ENCODE measurements around the gene GRK5.

GRK5 gene

DNA sequence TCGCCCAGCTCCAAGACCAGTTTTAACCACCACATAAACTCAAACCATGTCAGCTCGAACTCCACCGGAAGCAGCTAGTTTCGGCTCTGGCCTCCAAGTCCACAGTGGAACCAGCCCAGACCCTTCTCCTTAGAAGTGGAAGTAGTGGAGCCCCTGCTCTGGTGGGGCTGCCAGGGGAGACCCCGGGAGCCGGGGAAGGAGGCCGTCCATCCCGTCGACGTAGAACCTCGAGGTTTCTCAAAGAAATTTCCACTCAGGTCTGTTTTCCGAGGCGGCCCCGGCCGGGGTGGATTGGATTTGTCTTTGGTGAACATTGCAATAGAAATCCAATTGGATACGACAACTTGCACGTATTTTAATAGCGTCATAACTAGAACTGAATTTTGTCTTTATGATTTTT lies 247.6 kb downstream of the GRK5 start:
- CTCF ChIA-PET: interaction anchor here (0.7 to 1.3 kb wide), 2 partner anchors 10 to 39 kb away, joined by 4 read pairs; no protein-coding TSS in a partner anchor
- POLR2A ChIA-PET (ENCODE audit: low non-redundant PET): no interaction called here
- TF ChIP-seq, protein P1, sequence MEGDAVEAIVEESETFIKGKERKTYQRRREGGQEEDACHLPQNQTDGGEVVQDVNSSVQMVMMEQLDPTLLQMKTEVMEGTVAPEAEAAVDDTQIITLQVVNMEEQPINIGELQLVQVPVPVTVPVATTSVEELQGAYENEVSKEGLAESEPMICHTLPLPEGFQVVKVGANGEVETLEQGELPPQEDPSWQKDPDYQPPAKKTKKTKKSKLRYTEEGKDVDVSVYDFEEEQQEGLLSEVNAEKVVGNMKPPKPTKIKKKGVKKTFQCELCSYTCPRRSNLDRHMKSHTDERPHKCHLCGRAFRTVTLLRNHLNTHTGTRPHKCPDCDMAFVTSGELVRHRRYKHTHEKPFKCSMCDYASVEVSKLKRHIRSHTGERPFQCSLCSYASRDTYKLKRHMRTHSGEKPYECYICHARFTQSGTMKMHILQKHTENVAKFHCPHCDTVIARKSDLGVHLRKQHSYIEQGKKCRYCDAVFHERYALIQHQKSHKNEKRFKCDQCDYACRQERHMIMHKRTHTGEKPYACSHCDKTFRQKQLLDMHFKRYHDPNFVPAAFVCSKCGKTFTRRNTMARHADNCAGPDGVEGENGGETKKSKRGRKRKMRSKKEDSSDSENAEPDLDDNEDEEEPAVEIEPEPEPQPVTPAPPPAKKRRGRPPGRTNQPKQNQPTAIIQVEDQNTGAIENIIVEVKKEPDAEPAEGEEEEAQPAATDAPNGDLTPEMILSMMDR (conservative IDR thresholded peaks at IDR 0.05; ENCODE audit: low read depth): no peak

DNA sequence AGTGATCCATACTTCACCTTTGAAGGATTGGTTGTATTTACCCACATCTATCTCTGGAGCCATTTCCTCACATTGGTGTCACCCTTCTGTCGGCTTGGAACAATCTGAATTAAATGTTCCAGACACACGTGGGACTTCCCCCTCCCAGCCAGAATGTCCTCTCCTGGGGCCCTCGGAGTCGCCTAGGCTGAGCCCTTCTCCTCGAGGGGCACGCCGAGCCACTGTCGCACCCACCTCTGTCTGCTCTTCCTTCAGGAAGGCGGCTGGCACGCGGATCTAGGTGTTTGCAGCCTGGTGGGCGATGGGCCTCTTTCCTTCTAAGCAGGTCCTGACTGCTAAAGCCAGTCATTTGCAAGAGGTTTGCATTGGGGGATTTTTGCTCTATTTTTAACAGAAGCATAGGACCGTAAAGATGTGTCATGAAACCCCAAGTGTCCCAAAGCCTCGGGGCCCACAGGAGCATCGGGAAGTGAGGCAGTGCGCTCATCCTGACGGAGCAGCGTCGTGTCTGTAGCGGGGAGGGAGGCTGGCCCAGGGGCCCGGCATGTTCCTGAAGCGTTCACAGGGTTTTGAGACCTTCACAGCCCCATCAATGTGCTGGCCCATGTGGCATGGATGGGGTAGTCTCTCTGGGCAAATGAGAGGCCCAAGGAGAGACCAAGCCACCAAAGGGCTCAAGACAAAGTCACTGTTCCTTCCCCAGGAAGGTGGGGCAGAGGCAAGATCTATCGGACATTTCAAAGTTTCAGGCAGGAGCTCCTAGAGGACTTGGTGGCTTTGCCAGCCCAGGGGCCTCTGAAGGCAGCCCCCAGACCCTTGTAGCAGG lies 248.5 kb downstream of the GRK5 start:
- CTCF ChIA-PET: interaction anchor here (0.5 to 2.4 kb wide), 2 partner anchors 10 to 35 kb away, joined by 4 to 12 read pairs; no protein-coding TSS in a partner anchor
- POLR2A ChIA-PET (ENCODE audit: low non-redundant PET): no interaction called here
- DNase-seq (ENCODE audit: low spot score): no peak
- TF ChIP-seq, protein P1 (conservative IDR thresholded peaks at IDR 0.05; ENCODE audit: low read depth): no peak
- no peak overlapping the region for H3K27ac ChIP-seq

More for the DNA sequence above, 247.6 kb downstream of the GRK5 start:
- DNase-seq (ENCODE audit: low spot score): no peak
- no peak overlapping the region for H3K27ac ChIP-seq

DNA sequence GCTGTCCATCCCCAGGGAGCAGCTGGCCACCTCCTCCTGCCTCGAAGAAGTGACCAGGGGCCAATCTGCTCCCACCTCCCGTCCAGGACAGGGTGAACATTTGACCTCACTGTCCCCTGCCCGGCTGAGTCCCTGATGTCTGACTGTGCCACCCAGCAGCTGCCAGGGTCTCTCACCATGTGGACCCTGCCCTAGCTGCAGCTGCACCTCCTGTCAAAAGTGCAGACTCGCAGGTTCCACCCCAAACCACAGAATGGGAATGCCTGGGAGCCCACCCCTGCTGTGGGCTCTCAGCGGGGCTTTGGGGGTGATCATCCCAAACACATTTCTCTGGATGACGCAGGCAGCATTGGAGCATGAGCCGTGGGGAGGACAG lies 249.1 kb downstream of the GRK5 start:
- DNase-seq (ENCODE audit: low spot score): no peak
- H3K27ac ChIP-seq: no peak overlapping the region
- ChIA-PET CTCF (interaction anchor here (0.5 to 2.4 kb wide), 2 partner anchors 11 to 34 kb away, joined by 4 to 12 read pairs; no protein-coding TSS in a partner anchor), POLR2A (ENCODE audit: low non-redundant PET) (no interaction called here)
- TF ChIP-seq, protein P1 (conservative IDR thresholded peaks at IDR 0.05; ENCODE audit: low read depth): no peak

DNA sequence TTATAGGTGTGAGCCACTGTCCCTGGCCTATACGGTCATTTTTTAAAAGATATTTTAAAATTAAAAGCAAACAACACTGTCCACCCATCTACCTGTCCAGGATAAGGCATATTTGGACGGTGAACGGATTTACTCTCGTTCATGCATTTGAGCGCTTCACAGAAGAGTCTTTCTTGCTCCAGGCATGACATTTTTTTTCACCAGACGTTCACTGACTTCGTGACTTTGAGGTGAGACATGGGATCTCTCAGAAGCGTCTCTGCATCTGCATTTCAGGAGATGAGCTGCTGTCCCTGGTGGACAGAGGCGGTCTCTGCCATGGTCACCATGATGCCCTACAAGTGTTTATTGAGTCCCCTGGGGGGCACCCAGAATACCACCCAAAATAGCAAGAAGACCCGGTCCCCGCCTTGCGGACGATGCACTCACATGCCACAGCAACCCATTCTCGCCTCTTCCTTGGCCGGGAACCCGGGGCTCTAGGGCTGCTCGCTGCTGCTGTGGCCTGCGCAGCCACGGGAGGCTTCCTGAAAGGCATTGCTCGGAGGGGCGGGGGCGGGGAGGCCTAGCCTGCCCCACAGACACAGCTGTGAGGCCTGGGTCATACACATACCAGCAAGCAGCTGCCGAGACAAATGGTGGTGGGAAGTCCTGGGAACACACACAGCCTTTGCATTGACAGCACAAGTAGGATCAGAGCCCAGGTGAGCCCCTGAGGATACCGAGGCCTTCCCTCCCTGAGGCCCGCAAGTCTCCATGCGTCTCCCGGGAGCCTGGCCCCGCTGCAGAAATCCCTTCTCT lies 250.8 kb downstream of the GRK5 start:
- CTCF ChIA-PET: interaction anchor here (0.7 to 2.4 kb wide), 4 partner anchors 13 to 243 kb away, joined by 3 to 12 read pairs (median 8); no protein-coding TSS in a partner anchor

DNA sequence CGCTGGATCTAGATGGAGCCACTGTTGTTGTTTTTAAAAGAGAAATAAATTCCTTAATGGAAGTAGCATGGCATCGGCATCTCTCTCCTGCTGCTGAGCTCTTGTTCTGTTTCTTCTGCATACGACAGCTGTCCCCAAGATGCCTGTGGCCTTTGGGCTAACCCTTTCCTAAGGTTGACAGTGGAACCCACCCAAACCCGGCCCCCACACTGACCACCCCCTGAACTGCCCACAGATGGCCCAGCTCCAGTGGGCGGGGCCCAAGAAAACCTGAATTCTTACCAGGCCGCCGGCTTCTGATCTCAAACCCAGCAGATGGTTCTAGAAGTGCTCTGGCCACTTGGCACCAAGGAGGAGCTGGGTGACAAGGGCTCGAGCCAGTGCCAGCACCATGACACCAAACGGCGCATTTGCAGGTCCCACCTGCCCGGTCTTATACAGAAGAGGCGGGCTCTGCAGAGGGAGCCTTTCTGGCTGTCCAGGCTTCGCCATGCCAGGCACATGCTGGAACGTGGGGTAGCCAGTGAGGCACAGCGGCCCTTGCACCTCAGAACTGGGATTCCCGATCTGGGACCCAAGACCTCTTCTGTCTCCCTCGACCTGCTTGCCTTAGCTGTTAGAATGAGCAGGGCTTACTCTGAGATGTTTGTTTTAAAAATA lies 252.4 kb downstream of the GRK5 start:
- CTCF ChIA-PET: interaction anchor here (0.6 to 1.8 kb wide), 2 partner anchors 14 to 225 kb away, joined by 3 to 11 read pairs; no protein-coding TSS in a partner anchor
- no peak for DNase-seq (ENCODE audit: low spot score)
- POLR2A ChIA-PET (ENCODE audit: low non-redundant PET): no interaction called here
- TF ChIP-seq, protein P1 (conservative IDR thresholded peaks at IDR 0.05; ENCODE audit: low read depth): no peak
- no peak overlapping the region for H3K27ac ChIP-seq

More for the DNA sequence above, 250.8 kb downstream of the GRK5 start:
- TF ChIP-seq, protein P1 (conservative IDR thresholded peaks at IDR 0.05; ENCODE audit: low read depth): no peak
- H3K27ac ChIP-seq: no peak overlapping the region
- POLR2A ChIA-PET (ENCODE audit: low non-redundant PET): interaction anchor here (0.6 kb wide), 1 partner anchor 85 kb away, joined by 3 read pairs; no protein-coding TSS in a partner anchor
- DNase-seq (ENCODE audit: low spot score): no peak
